ENCODE data around the gene KIAA1217. TPM values are rescaled to one million over a fixed set of nuclear protein-coding genes. Genes with fewer than 3 reads are reported as not detected.
"Not testable (repeated sequence)": the region's sequence is repeated elsewhere in the genome, so short reads cannot be mapped to it uniquely, and the experiment has no call there.

The KIAA1217 gene
- total RNA-seq, 1 donor from 2014 or later, result 74.8 TPM

GRCh38 chr10:24339387-24339786 is 130.4 kb downstream of the KIAA1217 start:
- no peak for DNase-seq (ENCODE audit: low spot score)

- no peak for DNase-seq (ENCODE audit: low spot score)
These were observed 131.5 kb downstream of the KIAA1217 start for GRCh38 chr10:24340446-24340845.

DNA sequence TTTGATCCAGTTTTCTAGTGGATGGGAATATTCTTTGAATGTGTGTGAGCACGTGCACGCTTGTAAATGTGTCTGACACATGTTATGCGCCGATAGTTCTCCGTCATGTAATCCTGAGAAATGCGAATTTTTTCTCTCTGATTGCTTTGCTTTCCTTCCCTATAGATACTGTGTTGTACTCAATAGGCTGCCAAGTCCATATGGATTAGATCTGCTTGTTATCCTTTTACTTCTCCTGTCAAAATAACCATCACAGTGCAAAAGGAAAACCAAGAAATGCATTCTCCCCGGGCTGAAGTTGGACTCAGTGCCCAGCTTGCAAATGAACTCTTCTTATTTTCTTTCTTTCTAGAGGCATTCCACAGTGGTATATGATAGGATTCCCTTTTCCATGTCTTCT is 131.9 kb downstream of the KIAA1217 start:
- no peak for DNase-seq (ENCODE audit: low spot score)

- no peak for DNase-seq (ENCODE audit: low spot score)
These were observed 132.4 kb downstream of the KIAA1217 start for GRCh38 chr10:24341371-24341770.

- no peak for DNase-seq (ENCODE audit: low spot score)
These were observed 133.0 kb downstream of the KIAA1217 start for GRCh38 chr10:24341897-24342296.

GRCh38 chr10:24343686-24344085 is 134.7 kb downstream of the KIAA1217 start:
- no peak for DNase-seq (ENCODE audit: low spot score)

- no peak for DNase-seq (ENCODE audit: low spot score)
These were observed 135.3 kb downstream of the KIAA1217 start for GRCh38 chr10:24344279-24344678.

GRCh38 chr10:24344695-24345463 is 135.9 kb downstream of the KIAA1217 start:
- DNase-seq (ENCODE audit: low spot score), result no peak

GRCh38 chr10:24346877-24347519 is 138.1 kb downstream of the KIAA1217 start:
- DNase-seq (ENCODE audit: low spot score), result no peak

DNA sequence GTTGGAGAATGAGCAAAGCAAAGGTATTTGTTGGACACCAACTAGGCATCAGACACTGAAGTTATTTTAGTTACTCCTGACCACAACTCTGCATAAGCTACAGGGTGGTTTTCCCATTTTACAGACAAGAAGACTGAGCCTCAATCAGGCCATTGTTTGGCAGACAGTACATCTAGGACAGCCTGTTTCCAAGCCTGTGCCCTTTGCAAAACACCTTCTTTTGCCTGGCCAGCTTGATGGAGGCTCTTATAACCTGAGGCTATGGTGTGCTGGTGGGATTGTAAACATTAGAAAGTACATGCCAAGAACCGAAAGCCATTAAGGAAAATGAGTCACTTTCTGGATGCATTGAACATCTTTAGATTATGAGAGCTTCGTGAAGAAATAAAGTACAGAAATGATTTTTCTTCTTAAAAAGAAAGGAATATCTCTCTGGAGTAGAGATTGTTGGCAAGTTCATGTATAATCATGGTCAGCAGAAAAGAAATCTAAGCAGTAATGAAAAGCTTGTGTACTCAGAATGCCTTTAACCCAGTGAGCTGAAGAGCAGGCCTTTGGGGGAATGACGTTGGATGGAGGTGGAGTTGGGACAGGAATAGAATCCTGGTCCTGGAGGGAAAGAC is 140.6 kb downstream of the KIAA1217 start:
- no peak for DNase-seq (ENCODE audit: low spot score)

- no peak for DNase-seq (ENCODE audit: low spot score)
These were observed 141.4 kb downstream of the KIAA1217 start for GRCh38 chr10:24350070-24350921.

GRCh38 chr10:24350922-24351225 is 141.9 kb downstream of the KIAA1217 start:
- not testable (repeated sequence) for DNase-seq (ENCODE audit: low spot score)

DNA sequence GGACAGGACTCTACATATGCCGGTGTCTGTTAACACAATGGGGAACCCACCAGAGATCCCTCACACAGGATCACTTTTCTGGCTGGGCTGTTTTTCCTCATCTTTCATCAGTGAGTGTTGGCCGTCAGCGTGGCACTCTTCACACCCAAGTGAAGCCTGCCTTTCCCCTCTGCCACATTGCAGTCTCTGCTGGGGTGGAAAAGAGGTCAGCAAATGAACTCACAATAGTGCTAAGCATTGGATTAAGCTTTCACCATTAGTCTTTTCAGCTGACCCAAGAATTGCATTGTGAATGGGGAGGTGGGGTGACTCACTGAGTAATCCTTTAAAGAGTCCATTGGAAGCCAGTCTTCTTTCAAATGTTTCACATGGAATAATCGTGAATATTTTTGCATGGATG is 143.0 kb downstream of the KIAA1217 start:
- DNase-seq (ENCODE audit: low spot score), result no peak

DNA sequence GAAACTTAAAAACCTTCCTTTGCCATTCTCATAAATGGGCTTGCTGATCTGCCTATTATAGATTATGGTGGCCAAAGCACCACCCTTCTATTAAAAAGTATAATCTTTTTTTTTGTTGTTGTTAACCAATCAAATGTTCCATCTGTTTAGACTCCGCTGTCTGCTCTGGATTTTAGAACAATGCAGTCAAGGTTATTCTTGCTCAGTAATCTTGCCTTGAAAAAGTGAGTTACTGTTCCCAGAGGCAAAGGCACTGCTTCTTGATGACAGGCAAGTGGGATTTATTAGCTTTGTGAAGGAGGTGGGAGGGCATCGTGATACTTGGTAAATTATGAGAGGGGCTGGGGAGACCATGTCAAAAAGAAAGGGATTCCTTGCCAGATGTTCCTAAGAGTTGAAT is 143.5 kb downstream of the KIAA1217 start:
- no peak for DNase-seq (ENCODE audit: low spot score)

DNA sequence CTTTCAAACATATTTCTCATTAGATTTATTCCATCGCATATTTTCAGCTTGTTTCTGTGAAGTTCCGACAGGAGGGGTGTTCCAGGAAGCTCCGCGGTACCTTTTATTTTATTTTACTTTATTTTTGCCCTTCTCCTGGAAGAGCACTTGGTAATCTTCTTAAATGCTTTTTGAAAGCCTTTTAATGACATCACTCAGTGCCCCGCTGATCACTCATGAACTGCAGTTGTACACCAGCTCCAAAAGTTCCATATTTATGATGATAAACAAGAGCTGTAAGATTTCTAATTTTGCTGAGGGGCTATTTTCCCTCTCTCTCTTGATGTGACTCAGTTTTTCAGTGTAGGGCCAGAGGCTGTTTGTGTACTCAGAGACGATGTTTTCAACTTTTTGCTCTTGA is 144.4 kb downstream of the KIAA1217 start:
- no peak for DNase-seq (ENCODE audit: low spot score)

DNA sequence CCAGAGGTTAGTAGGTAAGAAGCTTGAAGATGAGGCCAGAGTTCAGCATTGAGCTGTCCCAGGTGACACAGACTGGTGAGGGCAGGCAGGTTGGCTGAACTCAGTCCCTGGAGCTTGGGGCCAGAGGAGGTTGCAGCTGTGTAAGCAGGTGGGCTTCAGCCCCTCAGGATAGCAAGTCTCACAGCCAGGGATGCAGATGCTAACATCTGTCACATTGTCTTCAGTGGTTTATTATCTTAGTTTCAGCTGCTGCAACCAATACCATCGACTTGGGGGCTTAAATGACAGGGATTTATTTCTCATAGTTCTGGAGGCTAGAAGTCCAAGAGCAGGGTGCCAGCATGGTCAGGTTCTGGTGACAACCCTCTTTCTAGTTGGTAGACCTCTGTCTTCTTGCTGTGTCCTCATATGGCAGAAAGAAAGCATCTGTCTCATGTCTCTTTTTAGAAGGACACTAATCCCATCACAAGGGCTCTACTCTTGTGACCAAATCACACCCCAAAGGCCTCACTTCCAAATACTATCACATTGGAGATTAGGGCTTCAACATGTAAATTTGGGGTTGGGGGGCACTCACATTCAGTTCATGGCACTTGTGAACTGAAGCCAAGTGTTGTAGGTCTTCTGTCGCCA is 146.2 kb downstream of the KIAA1217 start:
- no peak for DNase-seq (ENCODE audit: low spot score)

DNA sequence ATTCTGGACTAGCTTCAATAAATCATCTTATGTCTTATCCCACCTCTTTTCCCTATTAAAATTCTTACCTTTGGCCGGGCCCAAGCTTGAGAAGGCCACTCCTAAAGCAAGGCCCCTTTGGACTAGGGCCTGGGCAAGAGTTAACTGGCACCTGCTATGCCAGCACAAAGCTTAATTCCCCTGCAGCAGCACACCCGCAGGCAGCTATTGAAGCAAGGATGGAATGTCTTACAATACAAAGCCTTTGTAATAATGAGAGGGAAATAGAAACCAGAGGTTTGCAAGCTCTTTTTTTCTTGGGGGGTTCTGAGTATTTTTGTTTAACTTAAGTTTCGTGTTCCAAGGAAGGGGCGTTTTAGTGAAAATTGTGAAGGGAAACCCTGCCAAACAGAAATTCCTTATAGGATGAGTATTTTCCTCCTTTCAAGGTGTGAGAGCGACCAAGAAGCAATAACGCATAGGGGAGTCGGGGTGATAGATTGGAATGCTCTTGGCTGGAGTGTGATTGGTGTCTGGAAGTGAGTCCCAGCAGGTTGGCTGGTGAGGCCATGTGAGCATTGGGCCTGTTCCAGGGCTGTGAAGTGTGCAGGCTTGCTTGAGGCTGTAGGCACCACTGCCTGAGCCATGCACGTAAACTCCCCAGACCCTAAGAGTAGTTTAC is 148.5 kb downstream of the KIAA1217 start:
- no peak for DNase-seq (ENCODE audit: low spot score)

GRCh38 chr10:24358022-24358421 is 149.1 kb downstream of the KIAA1217 start:
- DNase-seq (ENCODE audit: low spot score), result no peak

DNA sequence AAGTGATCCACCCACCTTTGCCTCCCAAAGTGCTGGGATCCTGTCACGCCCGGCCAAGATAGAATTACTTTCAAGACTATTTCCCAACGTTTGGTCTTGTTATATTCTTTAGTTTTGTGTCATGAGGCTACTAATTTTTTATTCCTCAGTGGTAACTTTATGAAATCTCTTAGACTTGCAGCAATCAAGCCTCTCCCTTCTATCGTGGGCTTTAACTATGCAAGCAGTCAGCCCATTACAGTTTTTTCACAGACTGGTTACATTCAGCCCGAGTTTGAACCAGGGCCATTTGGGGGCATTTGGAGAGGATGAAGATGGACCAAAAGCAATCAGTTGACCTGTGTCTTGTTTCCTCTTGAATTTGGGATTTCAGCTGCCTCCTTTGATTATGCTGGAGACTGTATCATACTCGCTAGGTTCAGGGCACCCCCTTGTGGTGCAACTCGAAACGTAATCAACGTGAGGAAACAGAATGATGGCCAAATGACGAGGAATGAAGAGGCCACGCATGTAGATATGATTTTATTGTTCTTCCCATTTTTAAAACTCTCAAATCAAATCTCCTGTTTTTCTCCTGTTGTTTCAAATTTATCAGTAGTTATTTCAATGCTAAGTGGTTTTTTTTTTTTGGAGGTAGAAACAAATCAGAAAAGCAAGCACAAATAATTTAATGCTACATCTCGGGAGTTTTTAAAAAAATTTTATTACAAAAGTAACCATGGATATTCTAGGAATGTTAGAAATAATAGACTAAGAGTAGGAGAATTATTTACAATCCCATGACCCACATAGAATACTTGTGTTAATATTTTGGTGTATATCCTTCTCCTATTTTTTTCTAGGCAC is 151.6 kb downstream of the KIAA1217 start:
- no peak for DNase-seq (ENCODE audit: low spot score)

DNA sequence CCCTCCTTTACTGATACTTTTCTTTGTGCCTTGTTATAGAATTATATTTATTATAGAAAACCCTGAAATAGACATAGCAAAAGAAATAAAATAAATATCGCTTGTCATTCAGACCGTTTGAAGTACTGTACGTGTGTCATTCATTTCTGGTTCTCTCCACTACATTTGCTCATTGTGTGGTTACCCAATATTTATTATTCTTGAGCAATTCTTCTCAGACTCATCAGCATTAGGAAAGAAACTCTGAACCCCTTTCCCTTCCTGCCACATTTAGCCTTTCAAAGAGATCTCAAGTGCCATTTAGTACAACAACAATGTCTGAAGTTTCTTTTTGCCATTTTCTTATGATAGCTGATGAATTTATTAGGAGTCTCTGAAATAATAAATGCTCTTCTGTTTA is 154.1 kb downstream of the KIAA1217 start:
- DNase-seq (ENCODE audit: low spot score), result no peak
